Neural progenitor cell (in vitro differentiated cells): ENCODE data around the gene GBP3. TPM values are rescaled to one million over a fixed set of nuclear protein-coding genes. Genes with fewer than 3 reads are reported as not detected.

ENCODE experiments used
- DNase-seq: peaks from one replicate; pipeline ENCODE4 v3.0.0-alpha.2; 2016; ENCODE audit warnings: low spot score
- H2AFZ ChIP-seq: fragments of 200-600 bp; sonication (generic); replicated peaks from 2 replicates; pipeline ENCODE4 v1.6.1; 2016; ENCODE audit warnings: antibody characterized with exemption
- H3F3A ChIP-seq: fragments of 200-600 bp; sonication (generic); 2 replicates; pipeline ENCODE4 v1.6.1; 2016; ENCODE audit warnings: antibody characterized with exemption, low read depth
- H3K27ac ChIP-seq: fragments of 200-600 bp; sonication (generic); 2 replicates; pipeline ENCODE4 v1.5.1; 2016; ENCODE audit warnings: mild to moderate bottlenecking
- H3K27me3 ChIP-seq: fragments of 200-600 bp; sonication (generic); 2 replicates; pipeline ENCODE4 v1.6.1; 2016; ENCODE audit warnings: mild to moderate bottlenecking, moderate library complexity
- H3K36me3 ChIP-seq: fragments of 200-600 bp; sonication (generic); 2 replicates; pipeline ENCODE4 v1.5.1; 2016
- H3K4me1 ChIP-seq: fragments of 200-600 bp; sonication (generic); 2 replicates; pipeline ENCODE4 v1.6.1; 2016; ENCODE audit warnings: mixed run types
- H3K4me2 ChIP-seq: fragments of 200-600 bp; sonication (generic); 2 replicates; pipeline ENCODE4 v1.6.1; 2016
- H3K4me3 ChIP-seq: fragments of 200-600 bp; sonication (generic); 2 replicates; pipeline ENCODE4 v1.5.1; 2016
- H3K79me2 ChIP-seq: fragments of 200-600 bp; sonication (generic); 2 replicates; pipeline ENCODE4 v1.6.1; 2016; ENCODE audit warnings: low read depth
- H3K9ac ChIP-seq: fragments of 200-600 bp; sonication (generic); 2 replicates; pipeline ENCODE4 v1.6.1; 2016
- H3K9me3 ChIP-seq: fragments of 200-600 bp; sonication (generic); 2 replicates; pipeline ENCODE4 v1.5.1; 2016; ENCODE audit warnings: low read depth
- H4K20me1 ChIP-seq: fragments of 200-600 bp; sonication (generic); 2 replicates; pipeline ENCODE4 v1.6.1; 2016; ENCODE audit warnings: low read depth
- H3K27ac Mint-ChIP-seq: 3 replicates; pipeline ENCODE4 v1.8.0; 2021; ENCODE audit warnings: mixed read lengths
- H3K27me3 Mint-ChIP-seq: 2 replicates; pipeline ENCODE4 v1.8.0; 2022; ENCODE audit warnings: low read depth, mild to moderate bottlenecking, inconsistent platforms, moderate library complexity, mixed read lengths; ENCODE audit not compliant: insufficient read depth
- H3K36me3 Mint-ChIP-seq: 3 replicates; pipeline ENCODE4 v1.8.0; 2021; ENCODE audit warnings: mixed read lengths
- H3K4me1 Mint-ChIP-seq: 3 replicates; pipeline ENCODE4 v1.8.0; 2021; ENCODE audit warnings: mixed read lengths
- H3K4me3 Mint-ChIP-seq: 3 replicates; pipeline ENCODE4 v1.8.0; 2021; ENCODE audit warnings: mild to moderate bottlenecking, moderate library complexity, mixed read lengths
- H3K9me3 Mint-ChIP-seq: 3 replicates; pipeline ENCODE4 v1.8.0; 2020; ENCODE audit warnings: mixed read lengths
- CTCF ChIP-seq: fragments of 200-600 bp; sonication (generic); IDR thresholded peaks from 2 replicates; pipeline ENCODE4 v1.5.1; 2017; ENCODE audit warnings: antibody characterized with exemption, mild to moderate bottlenecking
- EZH2 ChIP-seq: fragments of 200-600 bp; sonication (generic); IDR thresholded peaks from 2 replicates; pipeline ENCODE4 v1.6.1; 2017; ENCODE audit warnings: antibody characterized with exemption, mild to moderate bottlenecking, moderate library complexity
- EZH2phosphoT487 ChIP-seq: fragments of 200-600 bp; sonication (generic); IDR thresholded peaks from 2 replicates; pipeline ENCODE4 v1.6.1; 2017; ENCODE audit warnings: antibody characterized with exemption
- total RNA-seq: library from RNA; depleted of rRNA; stranded (reverse); fragments of >200 nt; gene quantifications from 2 replicates; pipeline ENCODE4 v1.2.3, GENCODE V29; 2015; ENCODE audit warnings: low replicate concordance

Gene GBP3
- total RNA-seq, 1 donor from 2014 or later, result not detected

- H3K36me3 ChIP-seq, result no peaks in the 10 kb centered on the region
- no peaks in the 10 kb centered on the region for H3K79me2 ChIP-seq
- H3K4me2 ChIP-seq, result no peak overlapping the region
- H3K27ac ChIP-seq, result no peak overlapping the region
- no peak overlapping the region for H3K4me3 ChIP-seq
- no peaks in the 10 kb centered on the region for H3F3A ChIP-seq
- no peak overlapping the region for H2AFZ ChIP-seq
- Mint-ChIP-seq H3K27me3 (no peaks in the 10 kb centered on the region), H3K4me1 (peaks cover 9% of the 10 kb centered on the region), H3K9me3 (no peaks in the 10 kb centered on the region), H3K27ac (no peak overlapping the region), H3K4me3 (no peak overlapping the region), H3K36me3 (no peaks in the 10 kb centered on the region)
- no peak for TF ChIP-seq EZH2
- no peak for TF ChIP-seq EZH2phosphoT487
- TF ChIP-seq CTCF, result no peak
- H4K20me1 ChIP-seq, result no peaks in the 10 kb centered on the region
- H3K4me1 ChIP-seq, result no peaks in the 10 kb centered on the region
- DNase-seq, result no peak
- H3K27me3 ChIP-seq, result no peaks in the 10 kb centered on the region
- H3K9ac ChIP-seq, result no peak overlapping the region
- H3K9me3 ChIP-seq, result no peaks in the 10 kb centered on the region
Observed at GRCh38 chr1:89060091-89060490, 37.4 kb upstream of the GBP3 start.

- Mint-ChIP-seq H3K4me1 (no peaks in the 10 kb centered on the region), H3K9me3 (no peaks in the 10 kb centered on the region), H3K27me3 (no peaks in the 10 kb centered on the region), H3K4me3 (no peak overlapping the region), H3K27ac (no peak overlapping the region), H3K36me3 (no peaks in the 10 kb centered on the region)
- Histone ChIP-seq H3K4me3 (no peak overlapping the region), H3F3A (no peaks in the 10 kb centered on the region), H3K27me3 (no peaks in the 10 kb centered on the region), H3K4me1 (no peaks in the 10 kb centered on the region), H2AFZ (no peak overlapping the region), H3K9ac (no peak overlapping the region), H3K4me2 (no peak overlapping the region), H3K36me3 (no peaks in the 10 kb centered on the region), H3K79me2 (no peaks in the 10 kb centered on the region), H3K27ac (no peak overlapping the region), H3K9me3 (no peaks in the 10 kb centered on the region), H4K20me1 (no peaks in the 10 kb centered on the region)
- TF ChIP-seq EZH2phosphoT487, result no peak
- TF ChIP-seq CTCF, result no peak
- no peak for TF ChIP-seq EZH2
- no peak for DNase-seq
Observed at GRCh38 chr1:89051955-89052312, 29.3 kb upstream of the GBP3 start.

GRCh38 chr1:89051300-89051954, 28.8 kb upstream of the GBP3 start:
- Histone ChIP-seq H3K9ac (no peak overlapping the region), H2AFZ (no peak overlapping the region), H3K4me2 (no peak overlapping the region), H3K4me1 (no peaks in the 10 kb centered on the region), H3F3A (no peaks in the 10 kb centered on the region), H3K9me3 (no peaks in the 10 kb centered on the region), H3K27ac (no peak overlapping the region), H3K36me3 (no peaks in the 10 kb centered on the region), H3K79me2 (no peaks in the 10 kb centered on the region), H4K20me1 (no peaks in the 10 kb centered on the region), H3K4me3 (no peak overlapping the region), H3K27me3 (no peaks in the 10 kb centered on the region)
- Mint-ChIP-seq H3K9me3 (no peaks in the 10 kb centered on the region), H3K27me3 (no peaks in the 10 kb centered on the region), H3K4me3 (no peak overlapping the region), H3K4me1 (no peaks in the 10 kb centered on the region), H3K27ac (no peak overlapping the region), H3K36me3 (no peaks in the 10 kb centered on the region)
- no peak for DNase-seq
- TF ChIP-seq EZH2, result no peak
- no peak for TF ChIP-seq EZH2phosphoT487
- no peak for TF ChIP-seq CTCF
